ENCODE measurements around the gene MMS22L.
A peak's percentile ranks its signal among the peaks of the same experiment; 100 is the strongest.

Gene MMS22L

DNA sequence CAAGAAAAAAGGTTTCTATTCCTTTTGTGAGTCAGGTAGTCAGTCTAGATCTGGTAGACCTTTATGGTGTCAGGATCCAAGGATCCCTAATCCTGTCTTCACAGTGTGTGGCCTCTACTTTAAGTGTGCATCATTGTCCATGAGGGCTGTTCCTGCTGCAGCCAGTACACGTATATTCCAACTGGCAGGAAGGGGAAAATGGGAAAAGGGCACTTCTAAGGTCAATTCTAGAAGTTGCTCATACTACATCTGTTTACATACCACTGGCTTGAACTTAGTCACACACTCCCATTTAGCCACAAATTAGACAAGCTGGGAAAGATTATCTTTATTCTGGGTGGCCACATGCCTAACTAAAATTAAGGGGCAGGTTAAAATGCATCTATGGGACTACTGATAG is 9.7 kb upstream of the MMS22L start:
- Histone ChIP-seq H3K4me1 (ENCODE audit: control insufficient read depth, insufficient read depth, low read length) (no peaks in the 10 kb centered on the region), H3K27me3 (ENCODE audit: control insufficient read depth, insufficient read depth, low read length) (no peaks in the 10 kb centered on the region), H3K27ac (ENCODE audit: low read depth, low read length) (no peak overlapping the region), H3K9ac (ENCODE audit: low read length) (no peak overlapping the region), H3K36me3 (ENCODE audit: control insufficient read depth, insufficient read depth, low read length) (no peaks in the 10 kb centered on the region), H3K4me3 (ENCODE audit: low read length) (no peak overlapping the region)

DNA sequence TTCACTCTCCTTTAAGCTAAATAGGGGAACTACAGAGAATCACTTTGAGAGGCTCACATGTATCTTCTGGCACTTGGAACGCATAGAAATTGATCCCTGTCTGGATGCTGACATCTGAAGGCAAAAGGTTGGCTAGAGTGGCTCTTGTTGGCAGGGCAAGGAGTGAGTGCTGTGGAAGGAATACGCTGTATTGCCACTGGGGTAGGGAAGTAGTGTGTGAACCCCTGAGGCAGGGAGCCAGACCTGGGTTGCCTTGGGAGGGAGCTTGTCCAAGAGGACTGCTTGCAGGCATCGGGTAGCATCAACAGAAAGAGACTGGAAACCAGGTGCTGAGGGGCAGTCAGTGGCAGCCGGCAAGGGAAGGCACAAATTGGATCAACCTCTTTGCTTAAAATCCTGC is 8.9 kb upstream of the MMS22L start:
- no peaks in the 10 kb centered on the region for H3K27me3 ChIP-seq (ENCODE audit: control insufficient read depth, insufficient read depth, low read length)
- H3K9ac ChIP-seq (ENCODE audit: low read length), result no peak overlapping the region
- H3K36me3 ChIP-seq (ENCODE audit: control insufficient read depth, insufficient read depth, low read length), result no peaks in the 10 kb centered on the region
- H3K4me1 ChIP-seq (ENCODE audit: control insufficient read depth, insufficient read depth, low read length), result no peaks in the 10 kb centered on the region
- H3K27ac ChIP-seq (ENCODE audit: low read depth, low read length), result no peak overlapping the region
- no peak overlapping the region for H3K4me3 ChIP-seq (ENCODE audit: low read length)

DNA sequence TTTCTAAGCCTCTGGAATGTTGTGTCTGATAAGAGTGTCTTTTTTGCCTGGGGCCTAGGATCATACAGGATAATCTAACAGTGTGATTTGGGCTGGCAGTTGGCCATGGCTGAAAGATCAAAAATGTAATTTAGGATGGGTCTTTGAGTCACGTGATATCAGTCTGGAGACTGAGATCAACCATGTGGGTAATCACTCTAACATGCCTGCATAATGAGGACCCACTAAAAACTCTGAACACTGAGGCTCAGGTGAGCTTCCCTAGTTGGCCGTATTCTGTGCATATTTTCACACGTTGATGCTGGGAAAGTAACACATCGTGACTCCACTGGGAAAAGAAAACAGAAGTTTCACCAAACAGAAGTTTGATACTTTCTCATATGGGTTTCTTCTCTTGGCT is 6.3 kb upstream of the MMS22L start:
- Histone ChIP-seq H3K27me3 (ENCODE audit: control insufficient read depth, insufficient read depth, low read length) (no peaks in the 10 kb centered on the region), H3K4me3 (ENCODE audit: low read length) (no peak overlapping the region), H3K36me3 (ENCODE audit: control insufficient read depth, insufficient read depth, low read length) (no peaks in the 10 kb centered on the region), H3K27ac (ENCODE audit: low read depth, low read length) (no peak overlapping the region), H3K9ac (ENCODE audit: low read length) (no peak overlapping the region), H3K4me1 (ENCODE audit: control insufficient read depth, insufficient read depth, low read length) (no peaks in the 10 kb centered on the region)

GRCh38 chr6:97288188-97288587 is 5.2 kb upstream of the MMS22L start:
- Histone ChIP-seq H3K4me1 (ENCODE audit: control insufficient read depth, insufficient read depth, low read length) (no peaks in the 10 kb centered on the region), H3K4me3 (ENCODE audit: low read length) (no peak overlapping the region), H3K9ac (ENCODE audit: low read length) (no peak overlapping the region), H3K27me3 (ENCODE audit: control insufficient read depth, insufficient read depth, low read length) (no peaks in the 10 kb centered on the region), H3K36me3 (ENCODE audit: control insufficient read depth, insufficient read depth, low read length) (no peaks in the 10 kb centered on the region), H3K27ac (ENCODE audit: low read depth, low read length) (no peak overlapping the region)

DNA sequence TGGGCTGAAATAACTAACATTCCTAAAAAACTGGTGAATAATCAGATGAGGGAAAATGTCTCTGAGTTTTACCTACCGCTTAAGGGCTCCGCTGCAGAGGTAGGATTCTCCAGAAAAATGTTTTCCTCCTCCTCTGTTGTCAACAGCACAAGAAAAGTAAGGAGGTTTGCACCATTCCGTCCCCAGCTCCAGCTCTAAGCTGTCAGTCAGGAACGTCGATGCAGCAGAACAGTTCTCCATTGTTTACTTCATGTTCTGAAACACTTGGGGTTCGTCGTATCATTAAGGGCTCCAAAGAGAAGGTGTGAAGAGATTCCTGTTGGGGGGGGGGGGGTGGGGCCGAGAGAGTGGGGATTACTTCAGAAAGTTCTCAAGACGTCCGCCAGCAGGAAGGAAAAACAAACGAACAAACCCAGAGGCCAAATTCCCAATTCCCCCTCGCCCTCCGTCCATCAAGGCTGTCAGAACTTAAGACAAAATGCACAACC is 734 bp downstream of the MMS22L start:
- Histone ChIP-seq H3K36me3 (ENCODE audit: control insufficient read depth, insufficient read depth, low read length) (no peaks in the 10 kb centered on the region), H3K4me1 (ENCODE audit: control insufficient read depth, insufficient read depth, low read length) (no peaks in the 10 kb centered on the region), H3K4me3 (ENCODE audit: low read length) (peak overlapping the region; percentile 89), H3K9ac (ENCODE audit: low read length) (no peak overlapping the region), H3K27me3 (ENCODE audit: control insufficient read depth, insufficient read depth, low read length) (no peaks in the 10 kb centered on the region), H3K27ac (ENCODE audit: low read depth, low read length) (peak overlapping the region; percentile 38)

GRCh38 chr6:97280766-97281165 is 2.2 kb downstream of the MMS22L start:
- Histone ChIP-seq H3K9ac (ENCODE audit: low read length) (no peak overlapping the region), H3K27me3 (ENCODE audit: control insufficient read depth, insufficient read depth, low read length) (no peaks in the 10 kb centered on the region), H3K4me1 (ENCODE audit: control insufficient read depth, insufficient read depth, low read length) (no peaks in the 10 kb centered on the region), H3K36me3 (ENCODE audit: control insufficient read depth, insufficient read depth, low read length) (no peaks in the 10 kb centered on the region), H3K27ac (ENCODE audit: low read depth, low read length) (no peak overlapping the region), H3K4me3 (ENCODE audit: low read length) (no peak overlapping the region)

- Histone ChIP-seq H3K4me3 (ENCODE audit: low read length) (no peak overlapping the region), H3K4me1 (ENCODE audit: control insufficient read depth, insufficient read depth, low read length) (no peaks in the 10 kb centered on the region), H3K9ac (ENCODE audit: low read length) (no peak overlapping the region), H3K27me3 (ENCODE audit: control insufficient read depth, insufficient read depth, low read length) (no peaks in the 10 kb centered on the region), H3K27ac (ENCODE audit: low read depth, low read length) (no peak overlapping the region), H3K36me3 (ENCODE audit: control insufficient read depth, insufficient read depth, low read length) (no peaks in the 10 kb centered on the region)
Measured at GRCh38 chr6:97275804-97276203, 7.2 kb downstream of the MMS22L start.

DNA sequence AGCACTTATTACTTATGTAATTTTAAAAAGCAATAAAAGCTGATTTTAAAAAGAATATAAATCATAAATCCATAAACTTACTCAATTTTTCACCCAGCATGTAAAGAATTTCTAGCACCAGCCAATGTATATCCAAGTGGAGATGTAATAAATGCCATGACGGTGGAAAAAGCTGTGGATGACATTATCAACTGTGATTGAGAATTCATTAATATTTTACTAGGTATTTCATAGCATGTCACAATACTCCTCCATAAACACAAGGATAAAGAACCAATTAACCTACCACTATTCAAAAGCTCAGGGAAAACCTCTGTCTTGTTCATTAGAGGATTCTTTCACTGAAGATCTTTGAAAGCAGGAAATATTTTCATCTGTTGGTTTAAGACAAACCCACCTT is 13.2 kb downstream of the MMS22L start:
- Histone ChIP-seq H3K27me3 (ENCODE audit: control insufficient read depth, insufficient read depth, low read length) (no peaks in the 10 kb centered on the region), H3K36me3 (ENCODE audit: control insufficient read depth, insufficient read depth, low read length) (no peaks in the 10 kb centered on the region), H3K9ac (ENCODE audit: low read length) (no peak overlapping the region), H3K4me3 (ENCODE audit: low read length) (no peak overlapping the region), H3K4me1 (ENCODE audit: control insufficient read depth, insufficient read depth, low read length) (no peaks in the 10 kb centered on the region), H3K27ac (ENCODE audit: low read depth, low read length) (no peak overlapping the region)

DNA sequence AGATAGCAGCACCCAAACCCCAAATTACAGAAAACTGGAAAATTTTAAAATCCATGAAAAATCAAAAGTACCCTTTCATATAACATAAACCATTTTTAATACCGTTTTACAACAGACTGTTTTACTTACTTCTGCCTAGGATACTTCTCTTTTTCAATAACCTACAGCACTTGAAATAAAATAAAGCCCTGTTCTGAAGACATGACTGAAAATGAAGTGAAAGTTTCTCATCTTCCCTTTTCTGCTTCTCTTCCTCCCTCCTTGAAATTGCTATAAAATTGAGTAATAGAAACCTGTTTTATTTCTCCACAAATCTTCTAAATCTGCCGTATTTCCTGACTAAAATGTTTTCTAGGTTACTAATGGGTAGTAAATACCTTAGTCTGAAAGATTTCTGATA is 20.3 kb downstream of the MMS22L start:
- Histone ChIP-seq H3K4me3 (ENCODE audit: low read length) (no peak overlapping the region), H3K27me3 (ENCODE audit: control insufficient read depth, insufficient read depth, low read length) (no peaks in the 10 kb centered on the region), H3K9ac (ENCODE audit: low read length) (no peak overlapping the region), H3K4me1 (ENCODE audit: control insufficient read depth, insufficient read depth, low read length) (no peaks in the 10 kb centered on the region), H3K27ac (ENCODE audit: low read depth, low read length) (no peak overlapping the region), H3K36me3 (ENCODE audit: control insufficient read depth, insufficient read depth, low read length) (no peaks in the 10 kb centered on the region)

DNA sequence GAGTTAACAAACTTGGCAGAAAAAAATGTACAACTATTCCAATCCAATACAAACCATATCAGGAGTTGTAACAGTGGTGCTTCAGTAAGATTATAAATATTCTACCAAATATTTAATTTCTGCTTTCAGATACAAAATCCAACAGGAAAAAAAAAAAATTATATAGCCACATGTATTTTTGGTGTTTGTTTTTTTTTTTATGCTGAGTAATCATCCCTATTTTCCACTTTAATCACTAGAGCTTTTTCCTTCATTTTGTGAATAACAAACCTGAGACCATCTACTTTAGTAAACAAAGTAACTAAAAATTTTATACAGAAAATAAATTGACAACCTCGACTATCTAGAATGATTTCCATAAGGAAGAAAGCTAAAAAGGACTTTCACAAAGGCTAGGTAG is 36.2 kb downstream of the MMS22L start:
- Histone ChIP-seq H3K4me3 (ENCODE audit: low read length) (no peak overlapping the region), H3K27ac (ENCODE audit: low read depth, low read length) (no peak overlapping the region), H3K4me1 (ENCODE audit: control insufficient read depth, insufficient read depth, low read length) (no peaks in the 10 kb centered on the region), H3K9ac (ENCODE audit: low read length) (no peak overlapping the region), H3K36me3 (ENCODE audit: control insufficient read depth, insufficient read depth, low read length) (peaks cover 3% of the 10 kb centered on the region), H3K27me3 (ENCODE audit: control insufficient read depth, insufficient read depth, low read length) (no peaks in the 10 kb centered on the region)

- H3K27me3 ChIP-seq (ENCODE audit: control insufficient read depth, insufficient read depth, low read length), result no peaks in the 10 kb centered on the region
- no peak overlapping the region for H3K4me3 ChIP-seq (ENCODE audit: low read length)
- H3K4me1 ChIP-seq (ENCODE audit: control insufficient read depth, insufficient read depth, low read length), result no peaks in the 10 kb centered on the region
- H3K27ac ChIP-seq (ENCODE audit: low read depth, low read length), result no peak overlapping the region
- H3K9ac ChIP-seq (ENCODE audit: low read length), result no peak overlapping the region
- H3K36me3 ChIP-seq (ENCODE audit: control insufficient read depth, insufficient read depth, low read length), result peaks cover 3% of the 10 kb centered on the region
Measured at GRCh38 chr6:97240222-97240621, 42.8 kb downstream of the MMS22L start.

DNA sequence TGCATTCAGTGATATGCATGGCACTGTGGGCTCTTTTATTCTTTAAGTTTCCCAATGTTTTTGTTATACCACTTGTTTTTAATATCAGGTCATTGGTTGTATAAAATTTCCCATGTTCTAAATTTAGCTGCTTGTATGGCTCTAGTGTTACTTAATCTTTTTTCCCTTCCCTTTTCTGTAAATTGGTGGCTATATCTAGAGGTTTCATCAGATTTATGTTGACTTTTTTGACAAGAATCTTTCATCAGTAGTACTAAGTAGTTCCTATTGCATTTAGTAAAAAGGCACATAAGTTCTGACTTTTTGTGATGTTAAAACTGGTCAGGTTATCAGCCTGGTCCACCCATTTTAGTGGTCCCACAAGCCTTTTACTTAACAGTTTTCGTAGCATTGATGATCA is 51.1 kb downstream of the MMS22L start:
- Histone ChIP-seq H3K36me3 (ENCODE audit: control insufficient read depth, insufficient read depth, low read length) (no peaks in the 10 kb centered on the region), H3K27me3 (ENCODE audit: control insufficient read depth, insufficient read depth, low read length) (no peaks in the 10 kb centered on the region), H3K4me1 (ENCODE audit: control insufficient read depth, insufficient read depth, low read length) (no peaks in the 10 kb centered on the region), H3K9ac (ENCODE audit: low read length) (no peak overlapping the region), H3K4me3 (ENCODE audit: low read length) (no peak overlapping the region), H3K27ac (ENCODE audit: low read depth, low read length) (no peak overlapping the region)

- Histone ChIP-seq H3K9ac (ENCODE audit: low read length) (no peak overlapping the region), H3K27ac (ENCODE audit: low read depth, low read length) (no peak overlapping the region), H3K36me3 (ENCODE audit: control insufficient read depth, insufficient read depth, low read length) (no peaks in the 10 kb centered on the region), H3K27me3 (ENCODE audit: control insufficient read depth, insufficient read depth, low read length) (no peaks in the 10 kb centered on the region), H3K4me3 (ENCODE audit: low read length) (no peak overlapping the region), H3K4me1 (ENCODE audit: control insufficient read depth, insufficient read depth, low read length) (no peaks in the 10 kb centered on the region)
Measured at GRCh38 chr6:97222903-97223302, 60.1 kb downstream of the MMS22L start.

Data from rectal smooth muscle tissue (tissue), 1 donor.